ES-I3 (cell line): ENCODE data around the gene TBC1D5.

Experiments used
- H3K36me3 ChIP-seq: 2 replicates; pipeline ENCODE4 v1.6.1; 2013; ENCODE audit warnings: mild to moderate bottlenecking, low read length, control low read depth, moderate library complexity; ENCODE audit not compliant: insufficient read depth
- H3K4me1 ChIP-seq: 2 replicates; pipeline ENCODE4 v1.6.1; 2013; ENCODE audit warnings: mild to moderate bottlenecking, control low read depth, low read length; ENCODE audit not compliant: insufficient read depth
- H3K9ac ChIP-seq: 2 replicates; pipeline ENCODE4 v1.6.1; 2013; ENCODE audit warnings: low read depth, mild to moderate bottlenecking, low read length, moderate library complexity
- H3K9me3 ChIP-seq: 2 replicates; pipeline ENCODE4 v1.6.1; 2013; ENCODE audit warnings: mild to moderate bottlenecking, low read length, moderate library complexity; ENCODE audit not compliant: control insufficient read depth, insufficient read depth

TBC1D5 gene

GRCh38 chr3:17290894-17291293, 451.5 kb downstream of the TBC1D5 start:
- Histone ChIP-seq H3K36me3 (no peaks in the 10 kb centered on the region), H3K4me1 (no peaks in the 10 kb centered on the region), H3K9ac (no peak overlapping the region), H3K9me3 (no peaks in the 10 kb centered on the region)

DNA sequence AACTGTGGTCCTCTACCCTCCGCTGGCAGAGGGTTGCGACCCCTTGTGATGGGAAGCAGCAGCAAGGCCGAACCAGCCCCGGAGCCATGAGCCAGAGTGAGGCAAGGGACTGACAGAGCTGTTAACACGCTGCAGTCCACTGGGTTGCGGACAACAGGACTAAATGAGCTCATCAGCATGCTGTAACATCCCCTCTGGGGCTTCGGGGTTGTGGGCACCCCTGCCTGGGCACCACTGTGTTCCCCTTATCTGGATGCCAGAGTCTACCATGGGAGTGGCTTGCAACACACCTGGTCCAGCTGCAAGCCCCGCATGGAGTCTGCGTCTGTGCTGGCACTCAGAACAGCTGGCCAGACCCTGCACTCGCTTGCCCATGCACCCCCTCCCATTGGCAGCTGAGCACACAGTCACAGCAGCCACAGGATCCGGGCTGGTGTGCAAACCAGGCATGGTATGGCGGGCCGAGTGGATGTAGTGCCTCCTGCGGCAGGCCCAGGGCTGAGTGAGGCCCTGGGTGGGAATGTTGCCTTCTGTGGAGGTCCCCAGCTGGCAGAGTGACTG, 453.5 kb downstream of the TBC1D5 start:
- Histone ChIP-seq H3K36me3 (no peaks in the 10 kb centered on the region), H3K4me1 (no peaks in the 10 kb centered on the region), H3K9me3 (no peaks in the 10 kb centered on the region), H3K9ac (no peak overlapping the region)

DNA sequence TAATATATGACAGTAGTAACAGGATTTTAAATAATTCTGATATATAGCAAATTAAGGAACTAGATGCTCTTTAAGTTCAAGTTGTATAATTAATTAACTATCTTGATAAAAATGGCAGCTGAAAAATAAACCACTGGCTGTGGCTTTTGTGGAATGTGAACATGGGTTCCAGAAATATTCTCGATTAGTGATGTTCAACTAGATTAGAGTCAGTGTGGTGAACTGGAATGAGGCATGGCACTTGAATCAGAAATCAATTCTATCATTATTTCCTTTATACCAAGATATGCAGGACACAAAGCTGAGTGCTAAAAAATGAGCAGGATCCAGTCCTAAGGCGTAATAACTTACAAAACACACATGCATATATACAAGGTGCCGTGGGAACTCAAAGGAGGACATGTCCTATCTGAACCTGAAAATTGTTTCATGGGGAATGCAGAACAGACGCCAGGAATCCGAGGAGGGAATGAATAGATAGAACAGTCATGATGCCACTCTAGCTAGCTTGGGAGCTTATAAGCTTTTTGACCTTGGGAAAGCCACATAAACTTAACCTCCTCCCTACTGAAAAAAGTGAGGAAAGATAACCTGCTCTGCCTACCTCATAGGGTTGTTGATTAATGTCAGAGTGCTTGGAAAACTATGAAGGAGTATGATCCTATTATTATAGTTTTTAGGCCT, 455.3 kb downstream of the TBC1D5 start:
- H3K36me3 ChIP-seq: no peaks in the 10 kb centered on the region
- no peak overlapping the region for H3K9ac ChIP-seq
- no peaks in the 10 kb centered on the region for H3K9me3 ChIP-seq
- H3K4me1 ChIP-seq: no peaks in the 10 kb centered on the region

DNA sequence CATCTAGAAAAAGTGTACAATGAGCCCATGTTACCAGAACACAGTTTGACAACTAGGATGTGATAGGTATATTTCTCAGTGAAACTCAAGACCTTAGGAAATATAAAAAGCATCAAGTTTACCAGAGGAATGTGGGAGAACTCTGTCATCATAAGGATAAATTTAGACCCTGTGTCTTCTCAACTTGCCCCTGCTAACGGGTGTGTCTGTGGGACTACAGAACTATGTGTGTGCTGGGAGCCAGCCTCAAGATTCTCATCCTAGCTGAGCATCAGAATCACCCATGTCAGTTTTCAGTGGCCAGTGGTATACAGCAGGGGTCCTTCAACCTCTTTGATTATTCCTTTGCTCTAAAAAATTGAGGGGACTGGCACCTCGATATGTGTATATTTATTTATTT, 464.4 kb downstream of the TBC1D5 start:
- H3K36me3 ChIP-seq: no peaks in the 10 kb centered on the region
- H3K9me3 ChIP-seq: no peaks in the 10 kb centered on the region
- no peak overlapping the region for H3K9ac ChIP-seq
- H3K4me1 ChIP-seq: no peaks in the 10 kb centered on the region

GRCh38 chr3:17266846-17267245, 475.6 kb downstream of the TBC1D5 start:
- Histone ChIP-seq H3K9me3 (no peaks in the 10 kb centered on the region), H3K36me3 (no peaks in the 10 kb centered on the region), H3K9ac (no peak overlapping the region), H3K4me1 (no peaks in the 10 kb centered on the region)

DNA sequence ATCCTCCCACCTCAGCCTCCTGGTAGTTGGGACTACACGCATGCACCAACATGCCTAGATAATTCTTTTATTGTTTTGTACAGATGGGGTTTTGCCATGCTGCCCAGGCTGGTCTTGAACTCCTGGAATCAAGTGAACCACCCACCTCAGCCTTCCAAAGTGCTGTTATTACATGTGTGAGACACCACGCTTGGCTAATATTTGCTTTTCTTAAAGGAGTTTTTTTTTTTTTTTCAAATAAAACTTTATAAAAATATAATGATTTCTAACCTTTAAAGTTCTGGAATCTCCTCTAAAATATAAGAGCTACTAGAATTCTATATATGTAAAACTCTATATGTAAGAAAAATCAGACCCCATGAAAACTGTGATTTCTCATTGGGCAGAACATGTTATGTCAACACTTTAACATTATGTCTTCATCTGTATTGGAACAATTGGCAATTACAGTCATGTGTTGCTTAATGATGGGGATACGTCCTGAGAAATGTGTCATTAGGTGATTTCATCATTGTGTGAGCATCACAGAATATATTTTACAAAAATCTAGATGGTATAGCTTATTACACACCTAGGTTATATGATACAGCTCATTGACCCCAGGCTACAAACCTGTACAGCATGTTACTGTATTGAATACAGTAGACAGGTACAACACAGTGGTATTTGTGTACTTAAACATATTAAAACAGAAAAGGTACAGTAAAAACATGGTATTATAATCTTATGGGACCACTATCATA, 480.6 kb downstream of the TBC1D5 start:
- no peaks in the 10 kb centered on the region for H3K36me3 ChIP-seq

DNA sequence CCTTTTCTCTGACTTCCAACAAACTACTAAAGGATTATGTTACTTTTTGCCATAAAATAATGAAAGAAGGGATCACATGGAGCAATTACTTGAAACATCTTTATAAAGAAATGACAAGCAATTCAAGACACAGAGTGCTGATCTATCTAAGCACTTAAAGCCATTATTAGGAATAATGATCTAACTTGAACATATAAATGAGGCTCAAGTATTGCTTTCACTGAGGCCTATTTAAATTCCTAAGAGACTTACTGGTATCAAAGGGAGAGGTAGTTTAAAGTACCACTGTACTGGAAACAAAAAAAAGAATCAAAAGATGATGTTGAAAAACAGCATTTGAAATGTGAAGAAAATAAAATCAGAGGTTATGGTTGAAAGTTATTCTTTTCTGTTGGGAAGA, 482.2 kb downstream of the TBC1D5 start:
- H3K9me3 ChIP-seq: no peaks in the 10 kb centered on the region
- no peaks in the 10 kb centered on the region for H3K36me3 ChIP-seq
- H3K9ac ChIP-seq: no peak overlapping the region
- H3K4me1 ChIP-seq: no peaks in the 10 kb centered on the region

More for the DNA sequence above, 480.6 kb downstream of the TBC1D5 start:
- no peaks in the 10 kb centered on the region for H3K9me3 ChIP-seq
- H3K9ac ChIP-seq: no peak overlapping the region
- H3K4me1 ChIP-seq: no peaks in the 10 kb centered on the region

- Histone ChIP-seq H3K36me3 (no peaks in the 10 kb centered on the region), H3K4me1 (no peaks in the 10 kb centered on the region), H3K9ac (no peak overlapping the region), H3K9me3 (no peaks in the 10 kb centered on the region)
Measured at GRCh38 chr3:17259685-17260084, 482.7 kb downstream of the TBC1D5 start.

DNA sequence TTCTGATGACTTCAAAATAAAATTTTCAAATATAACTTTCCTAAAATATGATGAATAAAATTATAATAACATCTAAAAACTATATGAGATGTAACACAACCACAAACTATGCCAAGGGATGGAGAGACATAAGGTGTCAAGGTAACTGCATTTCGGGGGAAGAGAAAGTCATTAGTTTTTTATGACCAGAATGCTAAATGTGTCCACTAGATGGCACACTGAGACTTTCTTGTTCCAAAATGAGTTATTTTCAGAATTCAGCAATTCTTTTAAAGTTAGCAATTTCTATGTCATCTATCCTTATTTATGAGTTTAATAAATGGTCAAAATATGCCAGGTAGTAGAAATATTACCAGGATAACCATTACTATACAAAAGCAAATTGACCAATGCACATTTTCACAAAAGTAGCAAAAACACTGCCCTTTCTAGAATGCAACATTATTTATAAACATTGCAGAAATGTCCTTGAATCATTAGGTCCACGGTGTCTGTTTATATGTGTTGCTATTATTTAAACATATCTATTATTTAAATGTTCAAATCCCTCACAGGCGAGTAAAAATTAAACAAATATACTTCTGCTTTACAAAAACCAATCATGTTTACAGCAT, 483.5 kb downstream of the TBC1D5 start:
- Histone ChIP-seq H3K9me3 (no peaks in the 10 kb centered on the region), H3K4me1 (no peaks in the 10 kb centered on the region), H3K9ac (no peak overlapping the region), H3K36me3 (no peaks in the 10 kb centered on the region)

DNA sequence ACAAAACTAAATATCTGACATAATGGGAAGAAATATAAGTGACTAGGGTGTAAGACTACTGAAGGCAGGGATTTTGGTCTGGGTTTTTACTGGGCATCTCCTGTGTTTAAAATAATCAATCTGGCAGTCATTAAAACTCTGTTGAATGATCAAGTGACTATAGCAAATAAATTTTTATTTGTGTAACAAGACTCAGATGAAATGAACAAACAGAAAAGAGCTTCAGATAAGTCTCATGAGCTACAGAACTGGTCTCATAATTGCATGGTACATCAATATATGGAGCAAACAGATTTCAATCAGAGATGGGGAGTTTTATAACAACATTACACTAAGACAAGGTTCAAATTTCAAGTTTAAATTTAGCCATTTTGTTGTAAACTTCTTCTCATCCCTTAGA, 485.2 kb downstream of the TBC1D5 start:
- H3K9me3 ChIP-seq: no peaks in the 10 kb centered on the region
- no peak overlapping the region for H3K9ac ChIP-seq
- no peaks in the 10 kb centered on the region for H3K4me1 ChIP-seq
- no peaks in the 10 kb centered on the region for H3K36me3 ChIP-seq

GRCh38 chr3:17243621-17244020, 498.8 kb downstream of the TBC1D5 start:
- Histone ChIP-seq H3K9me3 (no peaks in the 10 kb centered on the region), H3K4me1 (no peaks in the 10 kb centered on the region), H3K9ac (no peak overlapping the region), H3K36me3 (no peaks in the 10 kb centered on the region)

- Histone ChIP-seq H3K36me3 (peaks cover 3% of the 10 kb centered on the region; the same call in 1 of the 2 replicates), H3K9ac (no peak overlapping the region), H3K9me3 (no peaks in the 10 kb centered on the region), H3K4me1 (no peaks in the 10 kb centered on the region; the same call in 1 of the 2 replicates)
Measured at GRCh38 chr3:17239417-17239816, 503.0 kb downstream of the TBC1D5 start.

DNA sequence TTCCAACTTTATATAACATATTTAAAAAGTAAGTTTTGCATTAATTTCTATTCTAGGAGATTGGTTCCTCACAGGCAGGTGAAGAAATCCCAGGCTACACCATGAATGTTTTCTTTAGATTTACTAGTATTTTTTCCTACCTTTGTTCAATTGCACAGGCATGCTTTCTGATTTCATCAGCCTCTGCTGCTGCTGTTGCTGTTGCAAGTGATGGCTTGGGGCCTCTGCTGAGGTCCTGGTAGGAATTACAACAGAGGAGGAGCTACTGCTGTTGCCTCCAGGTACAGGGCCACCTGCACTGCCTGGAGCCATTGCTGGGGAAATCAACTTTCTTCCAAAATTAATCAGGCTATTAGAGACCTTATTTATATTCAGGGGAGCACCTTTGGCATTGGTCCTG, 504.4 kb downstream of the TBC1D5 start:
- Histone ChIP-seq H3K9ac (no peak overlapping the region), H3K4me1 (no peaks in the 10 kb centered on the region; the same call in 1 of the 2 replicates), H3K36me3 (peaks cover 3% of the 10 kb centered on the region; the same call in 1 of the 2 replicates), H3K9me3 (no peaks in the 10 kb centered on the region)

- H3K4me1 ChIP-seq: no peaks in the 10 kb centered on the region; the same call in 1 of the 2 replicates
- H3K9me3 ChIP-seq: no peaks in the 10 kb centered on the region
- H3K36me3 ChIP-seq: peaks cover 3% of the 10 kb centered on the region; the same call in 1 of the 2 replicates
- no peak overlapping the region for H3K9ac ChIP-seq
Measured at GRCh38 chr3:17235310-17235709, 507.1 kb downstream of the TBC1D5 start.
